ENCODE data around the gene CAPRIN1.

CAPRIN1 gene

GRCh38 chr11:34051349-34052035, at the start of gene CAPRIN1:
CAPRIN1 (plus strand) TSS chr11:34051731; CDS start chr11:34052421, 690 bp downstream.
- peak; percentile 75 to 79 for DNase-seq

GRCh38 chr11:34002420-34002819, 49.1 kb upstream of the CAPRIN1 start:
- no peak for DNase-seq

GRCh38 chr11:34004236-34004635, 47.3 kb upstream of the CAPRIN1 start:
- no peak for DNase-seq

GRCh38 chr11:34006876-34007275, 44.7 kb upstream of the CAPRIN1 start:
- no peak for DNase-seq

GRCh38 chr11:34012734-34013133, 38.8 kb upstream of the CAPRIN1 start:
- DNase-seq = no peak

- no peak for DNase-seq
These were observed 37.5 kb upstream of the CAPRIN1 start for GRCh38 chr11:34013898-34014571.

GRCh38 chr11:34021977-34022735, 29.4 kb upstream of the CAPRIN1 start:
- DNase-seq = no peak

GRCh38 chr11:34026432-34026831, 25.1 kb upstream of the CAPRIN1 start:
- DNase-seq = no peak

- no peak for DNase-seq
These were observed 23.8 kb upstream of the CAPRIN1 start for GRCh38 chr11:34027516-34028408.

- no peak for DNase-seq
These were observed 23.1 kb upstream of the CAPRIN1 start for GRCh38 chr11:34028425-34028824.

GRCh38 chr11:34029176-34029575, 22.4 kb upstream of the CAPRIN1 start:
- DNase-seq = no peak

GRCh38 chr11:34030382-34030781, 21.1 kb upstream of the CAPRIN1 start:
- DNase-seq = no peak

GRCh38 chr11:34033399-34033798, 18.1 kb upstream of the CAPRIN1 start:
- no peak for DNase-seq

GRCh38 chr11:34034053-34034452, 17.5 kb upstream of the CAPRIN1 start:
- DNase-seq = no peak

GRCh38 chr11:34036456-34036855, 15.1 kb upstream of the CAPRIN1 start:
- no peak for DNase-seq

- DNase-seq = no peak
These were observed 14.5 kb upstream of the CAPRIN1 start for GRCh38 chr11:34037016-34037415.

GRCh38 chr11:34040571-34040970, 11.0 kb upstream of the CAPRIN1 start:
- no peak for DNase-seq

- DNase-seq = no peak
These were observed 6.7 kb upstream of the CAPRIN1 start for GRCh38 chr11:34044664-34045485.

GRCh38 chr11:34049028-34049427, 2.5 kb upstream of the CAPRIN1 start:
- DNase-seq = no peak

- DNase-seq = no peak
These were observed 766 bp upstream of the CAPRIN1 start for GRCh38 chr11:34050581-34051348.

- peak; percentile 85 to 91 for DNase-seq
These were observed 591 bp downstream of the CAPRIN1 start for GRCh38 chr11:34052036-34052607.

Measured in stimulated activated CD4-positive, alpha-beta T cell treated with anti-CD3 and anti-CD28 coated beads, Interleukin-2, amount 100 ng/mL, for 48 hours (primary cell).